Omental fat pad (tissue), 4 donors: ENCODE results near the gene CHST11. TPM values are rescaled to one million over a fixed set of nuclear protein-coding genes. Genes with fewer than 3 reads are reported as not detected.

Source experiments
- ATAC-seq: fragments of 150-250 bp; one replicate; pipeline ENCODE4 v1.9.1; 2016; ENCODE audit warnings: mild to moderate bottlenecking, moderate library complexity; ENCODE audit not compliant: low FRiP score
- DNase-seq: peaks from one replicate; pipeline ENCODE4 v3.0.0-alpha.2; 2019; ENCODE audit warnings: low spot score
- total RNA-seq, 4 donors: library from RNA; depleted of rRNA; stranded (reverse); fragments of >200 nt; gene quantifications; one replicate each; pipeline ENCODE4 v1.1.0, GENCODE V29; 2016
- TF ChIP-seq, protein P1 (sequence below), 3 donors: fragments of 450-650 bp; IDR thresholded peaks; one replicate each; pipeline ENCODE4 v1.5.1; 2016 to 2017; ENCODE audit warnings: antibody characterized with exemption in 3 of 3, mild to moderate bottlenecking in 3 of 3, moderate library complexity in 2 of 3

Gene CHST11
- total RNA-seq, 4 donors from 2014 or later = 12.2 to 58.6 (median 30.1) TPM

DNA sequence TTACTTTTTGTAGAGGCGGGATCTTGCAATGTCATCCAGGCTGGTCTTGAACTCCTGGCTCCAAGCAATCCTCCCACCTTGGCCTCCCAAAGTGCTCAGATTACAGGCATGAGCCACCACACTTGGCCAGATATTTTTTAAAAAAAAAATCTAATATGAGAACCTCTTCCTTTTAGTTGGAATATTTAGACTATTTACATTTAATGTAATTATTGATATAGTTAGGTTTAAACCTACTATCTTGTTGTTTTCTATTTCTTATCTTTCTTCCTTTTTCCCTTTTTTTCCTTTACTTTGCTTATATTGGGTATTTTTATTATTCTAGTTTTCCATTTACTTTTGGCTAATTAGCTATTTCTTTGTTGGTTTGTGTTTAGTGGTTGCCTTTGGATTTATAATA is 315.6 kb downstream of the CHST11 start:
- no peak for DNase-seq
- no peak for ATAC-seq
- TF ChIP-seq, protein P1, sequence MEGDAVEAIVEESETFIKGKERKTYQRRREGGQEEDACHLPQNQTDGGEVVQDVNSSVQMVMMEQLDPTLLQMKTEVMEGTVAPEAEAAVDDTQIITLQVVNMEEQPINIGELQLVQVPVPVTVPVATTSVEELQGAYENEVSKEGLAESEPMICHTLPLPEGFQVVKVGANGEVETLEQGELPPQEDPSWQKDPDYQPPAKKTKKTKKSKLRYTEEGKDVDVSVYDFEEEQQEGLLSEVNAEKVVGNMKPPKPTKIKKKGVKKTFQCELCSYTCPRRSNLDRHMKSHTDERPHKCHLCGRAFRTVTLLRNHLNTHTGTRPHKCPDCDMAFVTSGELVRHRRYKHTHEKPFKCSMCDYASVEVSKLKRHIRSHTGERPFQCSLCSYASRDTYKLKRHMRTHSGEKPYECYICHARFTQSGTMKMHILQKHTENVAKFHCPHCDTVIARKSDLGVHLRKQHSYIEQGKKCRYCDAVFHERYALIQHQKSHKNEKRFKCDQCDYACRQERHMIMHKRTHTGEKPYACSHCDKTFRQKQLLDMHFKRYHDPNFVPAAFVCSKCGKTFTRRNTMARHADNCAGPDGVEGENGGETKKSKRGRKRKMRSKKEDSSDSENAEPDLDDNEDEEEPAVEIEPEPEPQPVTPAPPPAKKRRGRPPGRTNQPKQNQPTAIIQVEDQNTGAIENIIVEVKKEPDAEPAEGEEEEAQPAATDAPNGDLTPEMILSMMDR (IDR thresholded peaks at IDR 0.05) = no peak

GRCh38 chr12:104775731-104776231 is 319.0 kb downstream of the CHST11 start:
- TF ChIP-seq, protein P1 (IDR thresholded peaks at IDR 0.05) = no peak
- ATAC-seq (no peak), DNase-seq (no peak)

- TF ChIP-seq, protein P1 (IDR thresholded peaks at IDR 0.05) = no peak
- DNase-seq = no peak
- no peak for ATAC-seq
Observed at GRCh38 chr12:104779134-104779533, 322.4 kb downstream of the CHST11 start.

- TF ChIP-seq, protein P1 (IDR thresholded peaks at IDR 0.05) = no peak
- ATAC-seq (no peak), DNase-seq (no peak)
Observed at GRCh38 chr12:104782296-104782695, 325.5 kb downstream of the CHST11 start.

DNA sequence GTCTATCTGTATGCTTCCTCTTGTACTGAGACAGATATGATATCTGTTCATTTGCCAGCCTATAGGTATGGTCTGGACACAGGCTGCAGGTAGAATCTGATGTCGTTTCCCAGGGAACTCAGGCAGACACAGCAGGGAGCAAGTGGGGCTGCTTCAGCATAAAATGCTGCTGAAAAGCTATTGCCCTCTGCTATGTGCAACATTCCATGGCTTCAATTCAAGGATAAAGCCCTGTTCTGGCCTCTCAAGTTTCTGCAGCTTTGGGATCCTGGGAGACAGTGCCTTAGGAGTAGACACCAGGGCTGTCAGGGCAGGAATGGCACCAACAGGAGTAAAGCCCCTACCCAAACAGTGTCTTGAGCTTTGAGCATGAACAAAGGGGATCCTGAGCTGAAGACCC is 327.8 kb downstream of the CHST11 start:
- TF ChIP-seq, protein P1 (IDR thresholded peaks at IDR 0.05) = no peak
- DNase-seq (no peak), ATAC-seq (no peak)

DNA sequence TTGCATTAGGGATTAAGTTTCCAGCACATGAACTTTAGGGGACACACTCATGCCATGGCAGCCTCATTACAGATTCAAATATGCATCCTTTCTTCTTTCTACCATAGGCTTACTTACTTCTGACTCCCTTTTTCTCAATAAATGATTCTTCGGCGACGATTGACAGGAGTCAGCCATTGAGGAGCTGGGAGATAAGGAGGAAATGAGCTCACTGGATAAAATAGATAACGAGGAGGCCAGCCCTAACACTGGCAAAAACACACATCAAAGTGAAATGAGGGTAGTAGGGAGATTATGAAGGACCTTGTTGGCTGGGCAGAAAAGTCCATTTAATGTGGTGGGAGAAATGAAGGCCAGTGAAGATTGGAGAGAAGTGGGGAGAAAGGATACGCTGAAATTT is 329.1 kb downstream of the CHST11 start:
- DNase-seq (no peak), ATAC-seq (no peak)

DNA sequence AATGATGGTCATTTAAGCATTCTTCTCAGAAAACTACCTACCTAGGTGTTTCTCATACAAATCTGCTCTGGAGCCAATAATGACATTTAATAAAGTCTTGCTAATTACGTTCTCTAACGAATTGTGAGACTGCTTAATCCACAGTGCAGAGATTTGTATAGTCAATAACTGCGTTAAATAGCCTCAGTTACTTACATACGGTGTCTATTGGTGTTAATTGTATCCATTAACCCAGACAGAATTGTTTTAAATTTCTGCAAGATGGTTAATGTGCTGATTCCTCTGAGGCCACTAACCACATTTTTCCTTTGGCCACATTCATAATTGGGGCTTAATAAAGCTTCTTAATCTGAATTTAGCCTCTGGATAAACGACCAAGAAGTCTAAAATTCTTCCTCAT is 329.6 kb downstream of the CHST11 start:
- ATAC-seq (no peak), DNase-seq (no peak)
- TF ChIP-seq, protein P1 (IDR thresholded peaks at IDR 0.05) = no peak

More for the DNA sequence above, 329.1 kb downstream of the CHST11 start:
- TF ChIP-seq, protein P1 (IDR thresholded peaks at IDR 0.05) = no peak
